Astrocyte of the hippocampus (primary cell): ENCODE data around the gene S100PBP.
A peak's percentile ranks its signal among the peaks of the same experiment; 100 is the strongest.
"Not testable (repeated sequence)": the region's sequence is repeated elsewhere in the genome, so short reads cannot be mapped to it uniquely, and the experiment has no call there.

Experiments used
- DNase-seq: peaks from one replicate; pipeline ENCODE4 v3.0.0; 2011; ENCODE audit warnings: low read depth, low spot score

Gene S100PBP

GRCh38 chr1:32784817-32785216 is 32.6 kb upstream of the S100PBP start:
- DNase-seq = no peak

- DNase-seq = peak; percentile 36
Measured at GRCh38 chr1:32786856-32787255, 30.6 kb upstream of the S100PBP start.

- peak; percentile 72 for DNase-seq
Measured at GRCh38 chr1:32789356-32789755, 28.1 kb upstream of the S100PBP start.

- peak; percentile 31 for DNase-seq
Measured at GRCh38 chr1:32791881-32792280, 25.6 kb upstream of the S100PBP start.

- peak; percentile 46 for DNase-seq
Measured at GRCh38 chr1:32795763-32796162, 21.7 kb upstream of the S100PBP start.

GRCh38 chr1:32797456-32797855 is 20.0 kb upstream of the S100PBP start:
- no peak for DNase-seq

- DNase-seq = peak; percentile 75
Measured at GRCh38 chr1:32798191-32798590, 19.3 kb upstream of the S100PBP start.

- DNase-seq = no peak
Measured at GRCh38 chr1:32798679-32799416, 18.6 kb upstream of the S100PBP start.

GRCh38 chr1:32801096-32801715 is 16.2 kb upstream of the S100PBP start:
- peak; percentile 82 for DNase-seq

- not testable (repeated sequence) for DNase-seq
Measured at GRCh38 chr1:32804460-32804859, 13.0 kb upstream of the S100PBP start.

- DNase-seq = no peak
Measured at GRCh38 chr1:32806290-32806689, 11.2 kb upstream of the S100PBP start.

- peak; percentile 37 for DNase-seq
Measured at GRCh38 chr1:32806910-32807523, 10.4 kb upstream of the S100PBP start.

GRCh38 chr1:32808580-32808979 is 8.9 kb upstream of the S100PBP start:
- no peak for DNase-seq

GRCh38 chr1:32810358-32810757 is 7.1 kb upstream of the S100PBP start:
- no peak for DNase-seq

- no peak for DNase-seq
Measured at GRCh38 chr1:32811265-32811664, 6.2 kb upstream of the S100PBP start.

GRCh38 chr1:32811917-32812316 is 5.5 kb upstream of the S100PBP start:
- DNase-seq = no peak

GRCh38 chr1:32813941-32814739 is 3.3 kb upstream of the S100PBP start:
- no peak for DNase-seq

- peak; percentile 53 for DNase-seq
Measured at GRCh38 chr1:32816676-32817158, 736 bp upstream of the S100PBP start.

GRCh38 chr1:32817815-32818786 is 648 bp downstream of the S100PBP start:
- peak; percentile 74 for DNase-seq

GRCh38 chr1:32818804-32819541 is 1.5 kb downstream of the S100PBP start:
- no peak for DNase-seq
